Stimulated activated CD4-positive, alpha-beta T cell treated with anti-CD3 and anti-CD28 coated beads, Interleukin-4, amount 100 ng/mL, for 48 hours (primary cell): ENCODE measurements around the gene MAGI2.

Experiments used
- DNase-seq, 2 donors: peaks; one replicate each; pipeline ENCODE4 v3.0.0-alpha.2; 2020; ENCODE audit warnings: low read depth in 2 of 2

Gene MAGI2

GRCh38 chr7:78146546-78146945 is 1306.9 kb downstream of the MAGI2 start:
- DNase-seq, result no peak

GRCh38 chr7:78143661-78144060 is 1309.8 kb downstream of the MAGI2 start:
- DNase-seq, result no peak

- no peak for DNase-seq
Observed at GRCh38 chr7:78141522-78142281, 1311.8 kb downstream of the MAGI2 start.

- DNase-seq, result no peak
Observed at GRCh38 chr7:78140109-78140508, 1313.4 kb downstream of the MAGI2 start.

GRCh38 chr7:78139335-78139734 is 1314.1 kb downstream of the MAGI2 start:
- no peak for DNase-seq

- no peak for DNase-seq
Observed at GRCh38 chr7:78134774-78135173, 1318.7 kb downstream of the MAGI2 start.

- DNase-seq, result no peak
Observed at GRCh38 chr7:78134256-78134655, 1319.2 kb downstream of the MAGI2 start.

- DNase-seq, result no peak
Observed at GRCh38 chr7:78130446-78131215, 1322.8 kb downstream of the MAGI2 start.

- DNase-seq, result no peak
Observed at GRCh38 chr7:78129865-78130264, 1323.6 kb downstream of the MAGI2 start.

GRCh38 chr7:78127009-78127408 is 1326.5 kb downstream of the MAGI2 start:
- no peak for DNase-seq

- DNase-seq, result no peak
Observed at GRCh38 chr7:78125884-78126283, 1327.6 kb downstream of the MAGI2 start.

- DNase-seq, result no peak
Observed at GRCh38 chr7:78124216-78124615, 1329.3 kb downstream of the MAGI2 start.

GRCh38 chr7:78121888-78122287 is 1331.6 kb downstream of the MAGI2 start:
- DNase-seq, result no peak

- DNase-seq, result no peak
Observed at GRCh38 chr7:78118470-78118869, 1335.0 kb downstream of the MAGI2 start.

GRCh38 chr7:78115876-78116275 is 1337.6 kb downstream of the MAGI2 start:
- DNase-seq, result no peak

GRCh38 chr7:78114993-78115392 is 1338.5 kb downstream of the MAGI2 start:
- no peak for DNase-seq

- DNase-seq, result no peak
Observed at GRCh38 chr7:78112488-78112887, 1341.0 kb downstream of the MAGI2 start.

- no peak for DNase-seq
Observed at GRCh38 chr7:78111386-78111785, 1342.1 kb downstream of the MAGI2 start.

GRCh38 chr7:78103475-78103874 is 1350.0 kb downstream of the MAGI2 start:
- no peak for DNase-seq

- DNase-seq, result no peak
Observed at GRCh38 chr7:78101076-78101475, 1352.4 kb downstream of the MAGI2 start.

- no peak for DNase-seq
Observed at GRCh38 chr7:78099715-78100394, 1353.6 kb downstream of the MAGI2 start.

GRCh38 chr7:78095549-78095948 is 1357.9 kb downstream of the MAGI2 start:
- DNase-seq, result no peak

GRCh38 chr7:78092331-78092730 is 1361.1 kb downstream of the MAGI2 start:
- no peak for DNase-seq
